CD4-positive, alpha-beta T cell (primary cell): Measurements from ENCODE around the gene ZNRF1. TPM values are rescaled to one million over a fixed set of nuclear protein-coding genes. Genes with fewer than 3 reads are reported as not detected.

Experiments
- ATAC-seq: fragments of 200-7000 bp; cut with Tn5 transposase; one replicate; pipeline ENCODE4 v1.10.0; 2022; ENCODE audit warnings: mild to moderate bottlenecking; ENCODE audit not compliant: poor library complexity
- CTCF ChIA-PET: fragments of 350-600 bp; sonication (Branson Sonifier 250); formaldehyde crosslinking; loops from one replicate; lab custom pipeline; 2021; ENCODE audit warnings: antibody characterized with exemption, inconsistent platforms; lab: Charles Lee
- POLR2A ChIA-PET: fragments of 350-600 bp; sonication (Branson Sonifier 250); formaldehyde crosslinking; loops from one replicate; lab custom pipeline; 2021; ENCODE audit warnings: antibody characterized with exemption, inconsistent platforms; lab: Charles Lee
- DNase-seq, 14 experiments: peaks; one replicate each; pipeline ENCODE4 v3.0.0-alpha.2; 2013 to 2020; ENCODE audit warnings: mixed read lengths in 2 of 14
- H3K27ac ChIP-seq, 2 donors: one replicate each; pipeline versions ENCODE4 v1.5.1 to v1.7.0; 2013; ENCODE audit warnings: low read length in 2 of 2, low read depth in 1 of 2, mild to moderate bottlenecking in 1 of 2
- H3K27me3 ChIP-seq, 2 experiments: 1 replicate in 1 of 2; 2 replicates in 1 of 2; pipeline versions ENCODE4 v1.6.1 to v1.7.0; 2013; ENCODE audit warnings: low read length in 2 of 2, control low read depth in 1 of 2, mild to moderate bottlenecking in 1 of 2, moderate library complexity in 1 of 2; ENCODE audit not compliant: insufficient read depth in 2 of 2, control insufficient read depth in 1 of 2
- H3K36me3 ChIP-seq: one replicate; pipeline ENCODE4 v1.6.1; 2013; ENCODE audit warnings: low read length, control low read depth; ENCODE audit not compliant: insufficient read depth
- H3K4me1 ChIP-seq: one replicate; pipeline ENCODE4 v1.6.1; 2013; ENCODE audit warnings: low read length, control low read depth; ENCODE audit not compliant: insufficient read depth
- H3K4me3 ChIP-seq: one replicate; pipeline ENCODE4 v1.5.1; 2013; ENCODE audit warnings: mild to moderate bottlenecking, low read length, moderate library complexity
- H3K9me3 ChIP-seq, 2 experiments: 1 replicate in 1 of 2; 2 replicates in 1 of 2; pipeline versions ENCODE4 v1.6.1 to v1.7.0; 2013; ENCODE audit warnings: low read length in 2 of 2, mild to moderate bottlenecking in 2 of 2, control low read depth in 1 of 2, moderate library complexity in 1 of 2; ENCODE audit not compliant: control insufficient read depth in 1 of 2, insufficient read depth in 1 of 2
- H3K27ac Mint-ChIP-seq: one replicate; pipeline ENCODE4 v1.8.0; 2020; ENCODE audit warnings: mixed read lengths
- H3K27me3 Mint-ChIP-seq: one replicate; pipeline ENCODE4 v1.8.0; 2021; ENCODE audit warnings: mixed read lengths
- H3K36me3 Mint-ChIP-seq: one replicate; pipeline ENCODE4 v1.8.0; 2021; ENCODE audit warnings: low read depth, mixed read lengths
- H3K4me1 Mint-ChIP-seq: one replicate; pipeline ENCODE4 v1.8.0; 2021; ENCODE audit warnings: low read depth, mixed read lengths
- H3K4me3 Mint-ChIP-seq: one replicate; pipeline ENCODE4 v1.8.0; 2020; ENCODE audit warnings: mild to moderate bottlenecking, mixed read lengths
- H3K9me3 Mint-ChIP-seq: one replicate; pipeline ENCODE4 v1.8.0; 2020; ENCODE audit warnings: mixed read lengths
- intact Hi-C, 2 experiments: fragments of 100-400 bp; cut with DNase I in 1 of 2; cut with micrococcal nuclease in 1 of 2; formaldehyde crosslinking; loops; one replicate each; pipeline versions ENCODE4 v1.15.1 to v1.9.0; 2023 to 2025; cut with DNase I, micrococcal nuclease
- total RNA-seq, 174 experiments: library from RNA in 2 of 174; stranded (reverse) in 2 of 174; gene quantifications; one replicate each; pipeline ENCODE4 v1.2.3 and lab custom pipeline; 2021 to 2026
- TF ChIP-seq, protein P1 (sequence below): fragments of 200-600 bp; IDR thresholded peaks from one replicate; pipeline ENCODE4 v1.8.0; 2022; ENCODE audit warnings: antibody characterized with exemption, mild to moderate bottlenecking

The ZNRF1 gene
- total RNA-seq, 2 experiments from 2014 or later, result 2.8 to 4.0 TPM

DNA sequence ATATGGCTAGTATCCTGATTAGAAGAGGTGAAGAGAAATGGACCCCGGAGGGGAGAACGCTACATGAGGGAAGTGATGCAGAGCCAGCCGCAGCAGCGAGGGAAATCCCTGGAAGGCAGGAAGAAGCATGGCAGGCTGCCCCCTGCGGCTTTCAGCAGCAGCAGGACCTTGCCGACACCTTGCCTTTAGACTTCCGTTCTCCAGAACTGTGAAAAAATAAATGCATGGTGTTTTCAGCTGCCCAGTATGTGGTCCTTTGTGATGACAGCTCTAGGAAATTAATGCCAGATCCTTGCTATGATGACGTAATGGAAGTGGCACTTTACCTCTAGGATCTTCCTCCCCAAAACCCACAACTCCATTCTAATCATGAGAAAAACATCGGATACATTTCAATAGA, 139.8 kb downstream of the ZNRF1 start:
- Mint-ChIP-seq H3K4me3 (no peak overlapping the region), H3K4me1 (peaks cover 7% of the 10 kb centered on the region), H3K9me3 (no peaks in the 10 kb centered on the region), H3K27me3 (peaks cover 7% of the 10 kb centered on the region), H3K36me3 (no peaks in the 10 kb centered on the region), H3K27ac (no peak overlapping the region)
- no peak for ATAC-seq
- Histone ChIP-seq H3K9me3 (no peaks in the 10 kb centered on the region), H3K27me3 (no peaks in the 10 kb centered on the region), H3K4me1 (peaks cover 6% of the 10 kb centered on the region), H3K4me3 (no peak overlapping the region), H3K36me3 (no peaks in the 10 kb centered on the region), H3K27ac (no peak overlapping the region)
- CTCF ChIA-PET, result interaction anchor here (1.0 kb wide), 1 partner anchor 170 kb away, joined by 3 read pairs; no protein-coding TSS in a partner anchor
- peak in 1 of 14 experiments; percentile 31 for DNase-seq
- intact Hi-C loops, result no loop called here
- TF ChIP-seq, protein P1, sequence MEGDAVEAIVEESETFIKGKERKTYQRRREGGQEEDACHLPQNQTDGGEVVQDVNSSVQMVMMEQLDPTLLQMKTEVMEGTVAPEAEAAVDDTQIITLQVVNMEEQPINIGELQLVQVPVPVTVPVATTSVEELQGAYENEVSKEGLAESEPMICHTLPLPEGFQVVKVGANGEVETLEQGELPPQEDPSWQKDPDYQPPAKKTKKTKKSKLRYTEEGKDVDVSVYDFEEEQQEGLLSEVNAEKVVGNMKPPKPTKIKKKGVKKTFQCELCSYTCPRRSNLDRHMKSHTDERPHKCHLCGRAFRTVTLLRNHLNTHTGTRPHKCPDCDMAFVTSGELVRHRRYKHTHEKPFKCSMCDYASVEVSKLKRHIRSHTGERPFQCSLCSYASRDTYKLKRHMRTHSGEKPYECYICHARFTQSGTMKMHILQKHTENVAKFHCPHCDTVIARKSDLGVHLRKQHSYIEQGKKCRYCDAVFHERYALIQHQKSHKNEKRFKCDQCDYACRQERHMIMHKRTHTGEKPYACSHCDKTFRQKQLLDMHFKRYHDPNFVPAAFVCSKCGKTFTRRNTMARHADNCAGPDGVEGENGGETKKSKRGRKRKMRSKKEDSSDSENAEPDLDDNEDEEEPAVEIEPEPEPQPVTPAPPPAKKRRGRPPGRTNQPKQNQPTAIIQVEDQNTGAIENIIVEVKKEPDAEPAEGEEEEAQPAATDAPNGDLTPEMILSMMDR, result no peak
- POLR2A ChIA-PET, result no interaction called here

DNA sequence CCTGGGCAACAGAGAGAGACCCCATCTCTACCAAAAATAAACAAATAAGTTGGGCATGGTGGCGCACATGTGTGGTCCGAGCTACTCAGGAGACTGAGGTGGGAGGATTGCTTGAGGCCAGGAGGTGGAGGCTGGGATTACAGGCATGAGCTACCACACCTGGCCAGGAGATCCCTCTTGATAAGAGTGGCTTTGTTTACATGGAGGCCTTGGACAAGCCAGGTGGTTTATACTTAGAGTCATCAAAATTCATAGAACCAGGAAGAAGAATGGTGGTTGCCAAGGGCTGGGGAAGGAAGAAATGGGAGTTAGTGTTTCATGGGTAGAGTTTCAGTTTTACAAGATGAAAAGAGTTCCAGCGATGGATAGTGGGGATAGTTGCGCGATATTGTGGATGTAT, 140.7 kb downstream of the ZNRF1 start:
- ATAC-seq (no peak), DNase-seq (no peak)
- Mint-ChIP-seq H3K4me3 (no peak overlapping the region), H3K36me3 (no peaks in the 10 kb centered on the region), H3K27ac (no peak overlapping the region), H3K4me1 (peaks cover 7% of the 10 kb centered on the region), H3K9me3 (no peaks in the 10 kb centered on the region), H3K27me3 (peaks cover 7% of the 10 kb centered on the region)
- CTCF ChIA-PET, result no interaction called here
- no peaks in the 10 kb centered on the region for H3K27me3 ChIP-seq
- no peaks in the 10 kb centered on the region for H3K9me3 ChIP-seq
- no peak overlapping the region for H3K27ac ChIP-seq
- H3K4me3 ChIP-seq, result no peak overlapping the region
- H3K4me1 ChIP-seq, result peaks cover 6% of the 10 kb centered on the region
- POLR2A ChIA-PET, result no interaction called here
- intact Hi-C loops, result no loop called here
- TF ChIP-seq, protein P1, result no peak
- no peaks in the 10 kb centered on the region for H3K36me3 ChIP-seq

DNA sequence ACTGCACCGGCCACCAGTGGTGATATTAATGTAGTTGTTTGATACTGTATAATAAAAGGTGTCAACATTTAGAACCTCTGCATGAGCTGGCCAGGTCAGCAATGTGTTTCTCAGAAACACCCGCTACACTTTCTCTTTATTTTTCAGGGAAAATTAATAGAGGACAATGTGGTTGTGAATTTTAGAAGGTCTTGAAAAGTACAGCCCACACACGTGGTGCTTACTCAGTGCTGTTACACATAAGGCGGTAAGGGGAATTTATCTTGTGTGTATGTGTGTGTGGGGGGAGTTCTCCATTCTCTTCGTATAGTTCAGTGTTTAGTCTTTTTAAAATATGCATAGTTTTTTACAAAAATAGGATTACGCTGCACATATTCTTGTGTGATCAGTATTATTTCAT, 145.1 kb downstream of the ZNRF1 start:
- H3K4me1 ChIP-seq, result peaks cover 1% of the 10 kb centered on the region
- Mint-ChIP-seq H3K4me1 (peaks cover 10% of the 10 kb centered on the region), H3K27ac (no peak overlapping the region), H3K9me3 (no peaks in the 10 kb centered on the region), H3K4me3 (no peak overlapping the region), H3K36me3 (peaks cover 6% of the 10 kb centered on the region), H3K27me3 (no peaks in the 10 kb centered on the region)
- no peak overlapping the region for H3K27ac ChIP-seq
- no peaks in the 10 kb centered on the region for H3K27me3 ChIP-seq
- DNase-seq (no peak), ATAC-seq (no peak)
- no peak overlapping the region for H3K4me3 ChIP-seq
- POLR2A ChIA-PET, result no interaction called here
- H3K9me3 ChIP-seq, result peaks cover 0 to 4% of the 10 kb centered on the region in 2 experiments
- TF ChIP-seq, protein P1, result no peak
- no peaks in the 10 kb centered on the region for H3K36me3 ChIP-seq
- intact Hi-C loops, result loop anchor here in 1 of 2 experiments (10.0 kb wide), 1 partner anchor 421 kb away; the partner anchor contains the start of gene GABARAPL2
- CTCF ChIA-PET, result no interaction called here
